Esophagus muscularis mucosa (tissue), 4 donors: Measurements from ENCODE around the gene TSEN15. TPM values are rescaled to one million over a fixed set of nuclear protein-coding genes. Genes with fewer than 3 reads are reported as not detected.
A peak's percentile ranks its signal among the peaks of the same experiment; 100 is the strongest.

Experiments
- DNase-seq: peaks from one replicate; pipeline ENCODE4 v3.0.0-alpha.2; 2017; ENCODE audit errors: extremely low spot score
- H3K27ac ChIP-seq, 4 donors: fragments of 200-600 bp; sonication (generic); replicated peaks in 1 of 4; 1 replicate in 3 of 4; 2 replicates in 1 of 4; pipeline ENCODE4 v1.5.1; 2016 to 2019; ENCODE audit warnings: mild to moderate bottlenecking in 1 of 4
- H3K27me3 ChIP-seq, 4 donors: fragments of 200-600 bp; sonication (generic); one replicate each; pipeline versions ENCODE4 v1.5.1 to v1.6.0; 2016 to 2019
- H3K36me3 ChIP-seq, 4 donors: fragments of 200-600 bp; sonication (generic); one replicate each; pipeline ENCODE4 v1.5.1; 2016 to 2019
- H3K4me1 ChIP-seq, 4 donors: fragments of 200-600 bp; sonication (generic); one replicate each; pipeline ENCODE4 v1.5.1; 2016 to 2019
- H3K4me3 ChIP-seq, 4 donors: fragments of 200-600 bp; sonication (generic); 1 replicate in 2 of 4; 2 replicates in 2 of 4; pipeline ENCODE4 v1.5.1; 2016 to 2019; ENCODE audit warnings: mild to moderate bottlenecking in 4 of 4, moderate library complexity in 1 of 4
- H3K9me3 ChIP-seq, 4 donors: fragments of 200-600 bp; sonication (generic); 1 replicate in 3 of 4; 2 replicates in 1 of 4; pipeline ENCODE4 v1.5.1; 2016 to 2019
- CTCF ChIP-seq, 3 experiments: fragments of 200-600 bp in 2 of 3; fragments of 450-650 bp in 1 of 3; sonication (generic) in 2 of 3; IDR thresholded peaks; one replicate each; pipeline ENCODE4 v1.5.1; 2017 to 2019; ENCODE audit warnings: antibody characterized with exemption in 3 of 3, mild to moderate bottlenecking in 2 of 3, moderate library complexity in 1 of 3
- EP300 ChIP-seq: sonication (generic); formaldehyde crosslinking; IDR thresholded peaks from one replicate; pipeline ENCODE4 v1.6.1; 2017; ENCODE audit warnings: antibody characterized with exemption
- POLR2A ChIP-seq: fragments of 450-650 bp; IDR thresholded peaks from one replicate; pipeline ENCODE4 v1.6.1; 2017; ENCODE audit warnings: antibody characterized with exemption, moderate library complexity, mild to moderate bottlenecking, low read depth
- POLR2AphosphoS5 ChIP-seq, 2 donors: sonication (generic); formaldehyde crosslinking; IDR thresholded peaks; one replicate each; pipeline ENCODE4 v1.6.1; 2017; ENCODE audit warnings: antibody characterized with exemption in 2 of 2
- WGBS: methylation state at CpG from one replicate; pipeline ENCODE4 v1.1.5; 2018; 5-methylcytosine and 5-hydroxymethylcytosine counted together
- intact Hi-C: fragments of 100-400 bp; cut with DNase I; formaldehyde crosslinking; loops from one replicate; pipeline ENCODE4 v1.15.1; 2023
- total RNA-seq, 4 donors: library from RNA; depleted of rRNA; stranded (reverse); fragments of >200 nt; gene quantifications; one replicate each; pipeline versions ENCODE4 v1.1.0 to v1.2.1, GENCODE V29; 2016

The TSEN15 gene
- total RNA-seq, 4 donors from 2014 or later, result 27.3 to 52.3 (median 33.4) TPM

- H3K27ac ChIP-seq, result no peak overlapping the region
- no peaks in the 10 kb centered on the region for H3K4me1 ChIP-seq
- DNase-seq, result peak; percentile 37
- no peaks in the 10 kb centered on the region for H3K9me3 ChIP-seq
- intact Hi-C loops, result no loop called here
- H3K36me3 ChIP-seq, result no peaks in the 10 kb centered on the region
- no peaks in the 10 kb centered on the region for H3K27me3 ChIP-seq
- TF ChIP-seq POLR2A (no peak), CTCF (IDR thresholded peaks at IDR 0.05) (no peak), EP300 (no peak), POLR2AphosphoS5 (IDR thresholded peaks at IDR 0.05) (no peak)
- H3K4me3 ChIP-seq, result no peak overlapping the region
Observed at GRCh38 chr1:184114818-184115398, 63.4 kb downstream of the TSEN15 start.

DNA sequence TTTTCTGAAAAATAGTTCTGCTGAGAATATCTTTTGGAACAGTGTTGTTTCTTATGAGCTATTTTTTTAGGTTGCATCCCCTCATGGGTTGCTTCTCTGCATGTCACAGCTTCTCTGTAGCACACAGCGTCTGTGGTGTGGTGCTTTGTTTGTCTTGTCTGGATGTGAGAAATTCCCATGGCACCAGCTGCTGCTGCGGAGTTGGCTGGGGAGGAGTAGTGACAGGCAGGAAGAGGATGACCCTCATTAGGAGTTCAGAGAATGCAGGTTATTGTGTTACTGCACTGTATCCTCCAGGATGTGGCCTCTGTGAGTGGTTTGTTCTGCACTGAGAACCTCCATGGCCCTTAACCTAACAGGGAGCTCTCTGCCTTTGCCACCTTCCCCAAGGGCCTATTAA is 64.8 kb downstream of the TSEN15 start:
- no peaks in the 10 kb centered on the region for H3K27me3 ChIP-seq
- H3K36me3 ChIP-seq, result no peaks in the 10 kb centered on the region
- WGBS, result 82% methylated on average over 2 of the region's 2 CpGs
- no peaks in the 10 kb centered on the region for H3K9me3 ChIP-seq
- H3K27ac ChIP-seq, result no peak overlapping the region
- intact Hi-C loops, result no loop called here
- no peak overlapping the region for H3K4me3 ChIP-seq
- DNase-seq, result peak; percentile 53
- no peaks in the 10 kb centered on the region for H3K4me1 ChIP-seq
- TF ChIP-seq POLR2AphosphoS5 (IDR thresholded peaks at IDR 0.05), result no peak
- no peak for TF ChIP-seq POLR2A
- TF ChIP-seq EP300, result no peak
- TF ChIP-seq CTCF (IDR thresholded peaks at IDR 0.05), result no peak

DNA sequence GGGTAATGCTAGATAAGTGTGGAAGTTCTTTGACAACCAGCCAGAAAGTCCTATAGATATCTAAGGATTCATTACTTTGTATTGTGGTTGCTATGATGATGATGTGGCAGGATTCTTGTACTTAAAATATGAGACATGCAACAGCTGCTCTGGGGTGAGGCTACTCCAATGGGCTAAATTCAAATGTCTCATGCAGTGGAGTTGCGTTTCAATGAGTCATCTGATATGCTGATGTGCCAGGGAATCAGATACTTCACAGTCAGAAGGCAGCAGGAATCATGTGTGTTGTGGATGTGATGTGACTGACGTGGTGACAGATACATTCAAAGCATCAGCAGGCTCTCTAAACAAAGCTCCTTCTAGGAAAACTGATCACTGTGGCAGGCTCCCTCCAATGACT is 66.5 kb downstream of the TSEN15 start:
- WGBS, result 74% methylated on average over 2 of the region's 2 CpGs
- intact Hi-C loops, result no loop called here

More for the DNA sequence above, 66.5 kb downstream of the TSEN15 start:
- H3K27me3 ChIP-seq, result no peaks in the 10 kb centered on the region
- TF ChIP-seq EP300 (no peak), POLR2A (no peak), CTCF (IDR thresholded peaks at IDR 0.05) (no peak), POLR2AphosphoS5 (IDR thresholded peaks at IDR 0.05) (no peak)
- H3K27ac ChIP-seq, result no peak overlapping the region
- H3K4me1 ChIP-seq, result no peaks in the 10 kb centered on the region
- H3K4me3 ChIP-seq, result no peak overlapping the region
- no peaks in the 10 kb centered on the region for H3K9me3 ChIP-seq
- DNase-seq, result no peak
- no peaks in the 10 kb centered on the region for H3K36me3 ChIP-seq

Other genes with a start within 250 kb of the TSEN15 start
- gene RGL1, start 246.6 kb upstream of the TSEN15 start, total RNA-seq, result 10 to 100 TPM; 31.5 to 51.5 (median 37.5) TPM
- gene COLGALT2, start 14.0 kb upstream of the TSEN15 start, total RNA-seq, result 1 to 10 TPM; 4.3 to 5.9 (median 5.1) TPM